H1 (cell line): ENCODE data around the gene COX19. TPM values are rescaled to one million over a fixed set of nuclear protein-coding genes. Genes with fewer than 3 reads are reported as not detected.

Experiments used
- CTCF ChIA-PET: fragments of 300-600 bp; sonication (Branson Sonifier 250); formaldehyde crosslinking; loops from one replicate; lab custom pipeline; 2021; ENCODE audit not compliant: partially characterized antibody; lab: Charles Lee
- POLR2A ChIA-PET: fragments of 300-600 bp; sonication (Branson Sonifier 250); formaldehyde crosslinking; loops from one replicate; lab custom pipeline; 2021; ENCODE audit warnings: inconsistent platforms; ENCODE audit not compliant: partially characterized antibody; lab: Charles Lee
- DNase-seq, 2 experiments: peaks; one replicate each; pipeline versions ENCODE4 v3.0.0 to v3.0.0-alpha.2; 2010 to 2022; ENCODE audit warnings: low spot score in 2 of 2, low read depth in 1 of 2, mixed read lengths in 1 of 2
- FAIRE-seq: peaks from 2 replicates; lab custom pipeline; 2011; peaks lifted over from hg19 to GRCh38; lab: Jason Lieb, UNC
- H2AFZ ChIP-seq: 2 replicates; pipeline ENCODE4 v1.8.1; 2012; ENCODE audit warnings: low read length, inconsistent platforms
- H2AK5ac ChIP-seq: 2 replicates; pipeline ENCODE4 v1.6.1; 2013; ENCODE audit warnings: low read depth, low read length
- H2BK120ac ChIP-seq: replicated peaks from 2 replicates; pipeline ENCODE3; 2013; ENCODE audit warnings: low read depth, low read length, inconsistent platforms
- H2BK12ac ChIP-seq: 2 replicates; pipeline ENCODE4 v1.6.1; 2013; ENCODE audit warnings: low read depth, low read length
- H2BK15ac ChIP-seq: 2 replicates; pipeline ENCODE4 v1.6.1; 2013; ENCODE audit warnings: low read length
- H2BK20ac ChIP-seq: 2 replicates; pipeline ENCODE4 v1.6.1; 2013; ENCODE audit warnings: low read length
- H2BK5ac ChIP-seq: 2 replicates; pipeline ENCODE4 v1.6.1; 2013; ENCODE audit warnings: low read depth, low read length
- H3K14ac ChIP-seq: 2 replicates; pipeline ENCODE4 v1.6.1; 2013; ENCODE audit warnings: inconsistent platforms; ENCODE audit not compliant: insufficient read length
- H3K18ac ChIP-seq: 2 replicates; pipeline ENCODE4 v1.6.1; 2013; ENCODE audit warnings: low read length; ENCODE audit errors: extremely low read depth
- H3K23ac ChIP-seq: 2 replicates; pipeline ENCODE4 v1.6.1; 2013; ENCODE audit warnings: inconsistent platforms; ENCODE audit not compliant: insufficient read length
- H3K23me2 ChIP-seq: 2 replicates; pipeline ENCODE4 v1.6.1; 2013; ENCODE audit warnings: low read depth, low read length
- H3K27ac ChIP-seq: 2 replicates; pipeline ENCODE4 v1.6.1; 2011; ENCODE audit warnings: low read depth, low read length, inconsistent platforms
- H3K27me3 ChIP-seq, 4 experiments: replicated peaks in 1 of 4; 1 replicate in 1 of 4; 2 replicates in 3 of 4; pipeline versions ENCODE4 v1.6.1 to v1.8.1; 2011 to 2013; ENCODE audit warnings: low read length in 3 of 4, mild to moderate bottlenecking in 3 of 4, inconsistent platforms in 2 of 4, mixed read lengths in 2 of 4, moderate library complexity in 1 of 4; ENCODE audit not compliant: control insufficient read depth in 3 of 4, insufficient read depth in 3 of 4; ENCODE audit errors: extremely low read depth in 1 of 4
- H3K36me3 ChIP-seq, 4 experiments: 2 replicates each; pipeline versions ENCODE4 v1.6.1 to v1.8.1; 2011 to 2013; ENCODE audit warnings: mild to moderate bottlenecking in 4 of 4, low read length in 3 of 4, moderate library complexity in 2 of 4, control low read depth in 1 of 4, inconsistent platforms in 1 of 4; ENCODE audit not compliant: insufficient read depth in 4 of 4, control insufficient read depth in 2 of 4
- H3K4ac ChIP-seq: replicated peaks from 2 replicates; pipeline ENCODE3; 2013; ENCODE audit warnings: low read length, low read depth, mixed read lengths, inconsistent platforms; ENCODE audit not compliant: insufficient read length
- H3K4me1 ChIP-seq, 4 experiments: replicated peaks in 1 of 4; 1 replicate in 1 of 4; 2 replicates in 3 of 4; pipeline versions ENCODE4 v1.6.1 to v1.8.1; 2011 to 2013; ENCODE audit warnings: low read length in 3 of 4, inconsistent platforms in 2 of 4, mixed read lengths in 1 of 4; ENCODE audit not compliant: insufficient read depth in 4 of 4, control insufficient read depth in 3 of 4
- H3K4me2 ChIP-seq, 2 experiments: 2 replicates each; pipeline versions ENCODE4 v1.6.1 to v1.8.1; 2011 to 2013; ENCODE audit warnings: low read depth in 2 of 2, low read length in 2 of 2, control low read depth in 1 of 2, inconsistent platforms in 1 of 2, mild to moderate bottlenecking in 1 of 2; ENCODE audit not compliant: insufficient read depth in 1 of 2
- H3K4me3 ChIP-seq, 4 experiments: fragments of 200-600, 300-600 bp in 1 of 4; sonication (generic), shearing (Covaris generic), sonication (Bioruptor Twin) in 1 of 4; 2 replicates each; pipeline versions ENCODE4 v1.5.1 to v1.8.1; 2011 to 2016; ENCODE audit warnings: low read length in 4 of 4, low read depth in 3 of 4, control low read depth in 2 of 4, inconsistent platforms in 2 of 4, mild to moderate bottlenecking in 2 of 4, mixed read lengths in 1 of 4, moderate library complexity in 1 of 4; ENCODE audit not compliant: insufficient read depth in 2 of 4; ENCODE audit errors: extremely low read depth in 1 of 4
- H3K56ac ChIP-seq: replicated peaks from 2 replicates; pipeline ENCODE3; 2013; ENCODE audit warnings: low read depth, mild to moderate bottlenecking, mixed read lengths, low read length, inconsistent platforms; ENCODE audit not compliant: insufficient read length
- H3K79me1 ChIP-seq: 2 replicates; pipeline ENCODE4 v1.6.1; 2013; ENCODE audit warnings: low read depth, low read length, control low read depth
- H3K79me2 ChIP-seq, 2 experiments: 2 replicates each; pipeline versions ENCODE4 v1.6.1 to v1.8.1; 2012 to 2013; ENCODE audit warnings: low read length in 2 of 2, mild to moderate bottlenecking in 2 of 2, inconsistent platforms in 1 of 2; ENCODE audit not compliant: insufficient read depth in 2 of 2, control insufficient read depth in 1 of 2
- H3K9ac ChIP-seq, 4 experiments: replicated peaks in 1 of 4; 1 replicate in 1 of 4; 2 replicates in 3 of 4; pipeline versions ENCODE4 v1.6.1 to v1.8.1; 2011 to 2013; ENCODE audit warnings: low read depth in 3 of 4, low read length in 3 of 4, control low read depth in 2 of 4, mild to moderate bottlenecking in 2 of 4, moderate library complexity in 2 of 4, inconsistent platforms in 1 of 4; ENCODE audit errors: extremely low read depth in 1 of 4
- H3K9me3 ChIP-seq, 2 experiments: 2 replicates each; pipeline versions ENCODE4 v1.6.1 to v1.8.1; 2012 to 2013; ENCODE audit warnings: mild to moderate bottlenecking in 2 of 2, moderate library complexity in 2 of 2, control low read depth in 1 of 2, inconsistent platforms in 1 of 2, low read depth in 1 of 2, low read length in 1 of 2, mixed read lengths in 1 of 2; ENCODE audit not compliant: insufficient read depth in 2 of 2
- H4K20me1 ChIP-seq, 2 experiments: replicated peaks in 1 of 2; 2 replicates each; pipeline versions ENCODE3 to v1.8.1; 2011 to 2013; ENCODE audit warnings: inconsistent platforms in 2 of 2, low read length in 2 of 2, mild to moderate bottlenecking in 1 of 2; ENCODE audit not compliant: insufficient read depth in 2 of 2, control insufficient read depth in 1 of 2
- H4K5ac ChIP-seq: 2 replicates; pipeline ENCODE4 v1.6.1; 2013; ENCODE audit warnings: low read length, low read depth, mixed read lengths, inconsistent platforms; ENCODE audit not compliant: insufficient read length
- H4K8ac ChIP-seq: 2 replicates; pipeline ENCODE4 v1.8.0; 2013; ENCODE audit warnings: mild to moderate bottlenecking, moderate library complexity, low read length, inconsistent platforms; ENCODE audit not compliant: insufficient read depth; ENCODE audit errors: extremely low read depth
- H4K91ac ChIP-seq: replicated peaks from 2 replicates; pipeline ENCODE3; 2013; ENCODE audit warnings: low read length, mixed read lengths, inconsistent platforms; ENCODE audit not compliant: insufficient read length
- WGBS, 2 experiments: shearing (Covaris generic) in 1 of 2; methylation state at CpG; one replicate each; pipeline versions ENCODE4 v1.1.6 to v1.1.7; 2013 to 2015; ENCODE audit warnings: low lambda C conversion rate in 2 of 2, mixed read lengths in 2 of 2, inconsistent platforms in 1 of 2, low coverage in 1 of 2, missing lambda C conversion rate in 1 of 2; ENCODE audit not compliant: insufficient replicate concordance in 2 of 2, insufficient coverage in 1 of 2, insufficient read length in 1 of 2; ENCODE audit errors: extremely low coverage in 1 of 2, missing lambda C conversion rate in 1 of 2; 5-methylcytosine and 5-hydroxymethylcytosine counted together
- polyA plus RNA-seq, 7 experiments: library from polyadenylated mRNA; depleted of rRNA in 3 of 7; stranded (reverse) in 5 of 7; unstranded in 2 of 7; fragments of >200 nt in 5 of 7; fragments of 200-250 nt in 2 of 7; gene quantifications; 1 replicate in 5 of 7; 2 replicates in 1 of 7; 4 replicates in 1 of 7; pipeline versions ENCODE4 v1.2.1 to v1.2.3, GENCODE V29; 2011 to 2013; ENCODE audit warnings: missing spikeins in 2 of 7, mixed read lengths in 2 of 7
- total RNA-seq: library from RNA; stranded (reverse); fragmentation: NEBNext Ultra II Directional; extraction: Animal tissue kit (Norgen Biotek cat#: 25700); gene quantifications from 2 replicates; pipeline ENCODE4 v1.2.1, GENCODE V29; 2021
- TF ChIP-seq, protein P1 (sequence below): IDR thresholded peaks from 2 replicates; pipeline ENCODE4 v1.6.1; 2012; ENCODE audit warnings: inconsistent platforms

Gene COX19
- total and polyA plus RNA-seq, 2 of the 8 experiments (the other 6 are each of a cell fraction or from before 2014, with no cell fraction given): 3.9 to 7.9 TPM

DNA sequence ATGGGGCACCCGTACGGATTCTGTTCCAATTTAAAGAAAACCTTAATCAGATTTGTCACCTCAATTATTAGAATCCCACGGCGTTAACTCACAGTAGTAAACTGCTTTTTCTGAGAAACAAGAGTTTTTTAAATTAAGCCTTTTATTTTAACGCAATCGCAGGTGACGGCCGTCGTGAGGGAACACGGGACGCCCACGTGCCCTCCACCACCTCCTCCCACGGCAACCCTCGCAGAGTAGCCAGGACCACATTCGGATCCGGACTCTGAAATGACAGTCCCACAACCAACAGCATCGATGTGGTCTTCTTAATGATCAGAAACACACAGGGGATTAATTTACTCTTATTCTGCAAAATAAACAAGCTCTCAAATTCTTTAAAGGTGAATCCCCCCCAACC, 47.0 kb upstream of the COX19 start:
- no peak overlapping the region for H3K18ac ChIP-seq
- H3K14ac ChIP-seq: no peak overlapping the region
- no peak overlapping the region for H2BK20ac ChIP-seq
- H3K4me3 ChIP-seq: no peak overlapping the region
- no peak overlapping the region for H3K27ac ChIP-seq
- no peak overlapping the region for H4K5ac ChIP-seq
- no peak overlapping the region for H2BK5ac ChIP-seq
- H2BK120ac ChIP-seq: no peak overlapping the region
- H3K4me1 ChIP-seq: peaks cover 0 to 3% (median 0%) of the 10 kb centered on the region in 4 experiments; a peak in 3 of 7 replicates
- no peak overlapping the region for H4K8ac ChIP-seq
- no peak overlapping the region for H3K9ac ChIP-seq
- no peak overlapping the region for H3K4me2 ChIP-seq
- no peaks in the 10 kb centered on the region; a peak in 1 of 8 replicates for H3K36me3 ChIP-seq
- ChIA-PET POLR2A (interaction anchor here (0.7 to 1.8 kb wide), 2 partner anchors 8 to 38 kb away, joined by 3 to 4 read pairs; no protein-coding TSS in a partner anchor), CTCF (interaction anchor here (0.6 to 10.9 kb wide), 5 partner anchors 28 to 153 kb away, joined by 3 to 117 read pairs (median 3); no protein-coding TSS in a partner anchor)
- H3K79me1 ChIP-seq: peaks cover 8% of the 10 kb centered on the region
- DNase-seq (no peak), FAIRE-seq (no peak)
- no peak overlapping the region for H4K91ac ChIP-seq
- H2BK15ac ChIP-seq: no peak overlapping the region
- no peaks in the 10 kb centered on the region; a peak in 1 of 7 replicates for H3K27me3 ChIP-seq
- H3K56ac ChIP-seq: no peak overlapping the region
- TF ChIP-seq, protein P1, sequence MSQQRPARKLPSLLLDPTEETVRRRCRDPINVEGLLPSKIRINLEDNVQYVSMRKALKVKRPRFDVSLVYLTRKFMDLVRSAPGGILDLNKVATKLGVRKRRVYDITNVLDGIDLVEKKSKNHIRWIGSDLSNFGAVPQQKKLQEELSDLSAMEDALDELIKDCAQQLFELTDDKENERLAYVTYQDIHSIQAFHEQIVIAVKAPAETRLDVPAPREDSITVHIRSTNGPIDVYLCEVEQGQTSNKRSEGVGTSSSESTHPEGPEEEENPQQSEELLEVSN: no peak
- peaks cover 0 to 6% of the 10 kb centered on the region in 2 experiments; a peak in 2 of 4 replicates for H3K79me2 ChIP-seq
- H3K9me3 ChIP-seq: no peaks in the 10 kb centered on the region; a peak in 1 of 4 replicates
- no peak overlapping the region for H2BK12ac ChIP-seq
- no peak overlapping the region for H3K4ac ChIP-seq
- 92% methylated on average over 17 of the region's 17 CpGs; no CpG with 5 or more reads in 1 of the 2 experiments for WGBS, 2 experiments
- peaks cover under 1% of the 10 kb centered on the region; the same call in 1 of the 2 replicates for H3K23me2 ChIP-seq
- no peak overlapping the region for H2AK5ac ChIP-seq
- no peak overlapping the region for H3K23ac ChIP-seq
- H4K20me1 ChIP-seq: peaks cover 9 to 22% of the 10 kb centered on the region in 2 experiments
- no peak overlapping the region for H2AFZ ChIP-seq
